GM18517 (cell line): ENCODE results near the gene ASPDH.
"Not testable (repeated sequence)": the region's sequence is repeated elsewhere in the genome, so short reads cannot be mapped to it uniquely, and the experiment has no call there.

Source experiments
- ATAC-seq: cut with Tn5 transposase; IDR thresholded peaks from one replicate; pipeline ENCODE4 v1.9.1; 2021; ENCODE audit warnings: mild to moderate bottlenecking, moderate library complexity; ENCODE audit not compliant: unreplicated experiment

The ASPDH gene

DNA sequence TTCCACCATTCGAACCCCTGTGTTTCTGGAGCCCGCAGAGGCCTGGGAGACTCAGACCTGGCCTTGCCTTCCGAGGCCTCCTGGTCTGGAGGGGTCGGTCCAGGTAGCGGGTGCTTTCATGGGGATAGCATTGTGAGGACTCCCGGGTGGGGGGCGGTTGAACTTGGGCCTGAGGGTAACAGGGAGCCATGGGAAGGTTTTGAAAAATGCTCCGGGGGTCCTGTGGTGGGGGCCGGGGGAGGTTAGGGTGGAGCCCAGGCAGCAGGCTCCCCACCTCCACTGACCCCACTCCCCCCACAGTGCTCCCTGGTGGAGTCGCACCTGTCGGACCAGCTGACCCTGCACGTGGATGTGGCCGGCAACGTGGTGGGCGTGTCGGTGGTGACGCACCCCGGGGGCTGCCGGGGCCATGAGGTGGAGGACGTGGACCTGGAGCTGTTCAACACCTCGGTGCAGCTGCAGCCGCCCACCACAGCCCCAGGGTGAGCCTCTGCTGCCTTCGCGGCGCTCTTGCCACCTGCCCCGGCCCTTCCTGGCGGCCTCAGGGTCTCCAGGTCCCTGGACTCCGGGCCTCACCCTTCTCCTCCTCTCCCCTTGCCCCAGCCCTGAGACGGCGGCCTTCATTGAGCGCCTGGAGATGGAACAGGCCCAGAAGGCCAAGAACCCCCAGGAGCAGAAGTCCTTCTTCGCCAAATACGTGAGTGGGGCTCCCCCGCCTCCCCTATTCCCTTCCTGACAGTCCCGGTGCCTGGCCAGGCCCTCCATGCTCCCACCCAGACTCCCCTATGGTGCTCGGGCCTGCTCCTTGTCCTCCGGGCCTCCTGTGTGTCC, 33.2 kb downstream of the ASPDH start:
- ATAC-seq, result no peak

DNA sequence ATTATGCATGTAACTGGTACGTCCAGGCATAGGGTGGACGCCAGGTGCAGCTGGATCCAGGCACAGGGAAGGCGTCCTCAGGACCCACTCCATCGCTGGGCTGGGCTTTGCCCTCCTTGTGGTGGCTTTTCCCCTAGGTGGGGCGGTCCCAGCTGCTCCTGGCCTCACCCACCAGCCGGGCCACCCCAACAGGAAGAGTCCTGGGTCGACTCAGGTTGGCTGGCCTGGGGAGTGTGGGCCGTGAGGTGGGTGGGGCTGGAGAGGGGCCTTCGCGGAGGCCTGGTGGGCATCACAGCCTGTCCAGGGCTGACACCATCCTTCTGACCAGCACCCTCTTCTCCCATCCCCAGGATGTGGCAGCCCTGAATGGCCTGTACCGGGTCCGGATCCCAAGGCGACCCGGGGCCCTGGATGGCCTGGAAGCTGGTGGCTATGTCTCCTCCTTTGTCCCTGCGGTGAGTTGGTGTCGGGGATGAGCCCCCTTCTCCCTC, 33.9 kb downstream of the ASPDH start:
- ATAC-seq, result no peak

DNA sequence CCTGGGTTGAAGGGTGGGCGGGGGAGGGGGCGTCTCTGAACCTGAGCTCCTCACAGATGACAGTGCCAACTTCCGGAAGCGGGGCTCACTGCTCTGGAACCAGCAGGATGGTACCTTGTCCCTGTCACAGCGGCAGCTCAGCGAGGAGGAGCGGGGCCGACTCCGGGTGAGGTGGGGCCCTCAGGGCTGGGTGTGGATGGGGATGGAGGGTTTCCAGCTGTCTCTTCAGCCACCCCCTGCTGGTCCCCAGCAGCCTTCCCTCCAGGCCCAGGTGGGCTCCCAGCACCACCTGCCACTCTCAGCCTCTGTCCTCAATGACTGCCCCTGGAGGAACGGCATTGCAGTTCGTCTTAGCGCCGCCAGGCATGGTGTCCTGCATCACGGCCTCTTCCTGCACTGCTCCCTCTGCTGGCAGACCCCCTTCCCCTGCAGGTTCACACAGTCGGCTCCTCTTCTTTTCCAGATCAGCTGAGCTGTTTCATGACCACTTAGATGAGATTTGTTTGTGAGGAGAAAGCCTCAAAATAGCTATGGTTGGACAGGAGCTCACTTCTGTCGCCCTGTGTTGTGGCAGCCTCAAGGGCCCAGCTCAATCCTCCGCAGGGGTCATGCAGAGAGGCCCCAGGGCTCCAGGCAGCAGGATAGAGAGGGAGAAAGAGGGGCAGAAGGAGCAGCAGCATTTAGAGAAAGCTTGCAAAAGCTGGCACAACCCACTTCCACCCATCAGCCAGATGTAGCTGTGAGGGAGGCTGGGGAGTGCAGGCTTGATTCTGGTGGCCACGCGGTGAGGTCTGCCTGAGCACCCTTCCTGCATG, 34.6 kb downstream of the ASPDH start:
- no peak for ATAC-seq

DNA sequence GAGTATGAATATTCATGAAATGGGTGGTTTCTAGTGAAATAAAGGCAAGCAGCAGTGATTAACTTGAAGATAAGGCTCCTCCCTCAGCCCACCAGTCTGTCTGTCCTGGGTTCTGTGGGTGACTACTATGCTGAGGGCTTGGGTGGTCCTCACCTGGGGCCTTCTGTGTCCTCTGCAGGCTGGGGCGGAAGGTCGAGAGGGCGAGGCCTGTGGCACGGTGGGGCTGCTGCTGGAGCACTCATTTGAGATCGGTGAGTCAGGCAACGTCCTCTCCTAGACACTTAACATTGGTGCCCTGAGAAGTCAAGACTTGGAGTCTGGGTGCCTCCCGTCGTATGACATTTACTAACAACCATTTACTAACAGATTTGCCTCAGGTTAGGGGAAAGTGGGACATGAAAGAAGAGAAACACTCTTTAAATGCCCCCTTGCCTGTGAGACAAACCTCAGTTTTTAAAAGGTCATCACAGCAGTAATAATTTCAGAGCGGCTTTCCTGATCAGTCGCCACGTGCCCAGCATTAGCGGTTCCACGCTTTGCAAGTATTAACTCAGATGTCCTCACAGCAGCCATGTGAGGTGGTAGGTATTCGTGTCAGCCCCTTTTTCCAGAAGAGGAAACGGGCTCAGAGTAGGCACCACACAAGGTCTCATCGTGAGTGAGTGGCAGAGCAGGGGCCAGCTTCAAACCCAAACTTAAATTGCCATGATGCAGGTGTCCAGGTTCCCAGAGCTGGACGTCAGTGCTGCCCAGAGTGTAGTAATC, 35.8 kb downstream of the ASPDH start:
- ATAC-seq, result no peak

DNA sequence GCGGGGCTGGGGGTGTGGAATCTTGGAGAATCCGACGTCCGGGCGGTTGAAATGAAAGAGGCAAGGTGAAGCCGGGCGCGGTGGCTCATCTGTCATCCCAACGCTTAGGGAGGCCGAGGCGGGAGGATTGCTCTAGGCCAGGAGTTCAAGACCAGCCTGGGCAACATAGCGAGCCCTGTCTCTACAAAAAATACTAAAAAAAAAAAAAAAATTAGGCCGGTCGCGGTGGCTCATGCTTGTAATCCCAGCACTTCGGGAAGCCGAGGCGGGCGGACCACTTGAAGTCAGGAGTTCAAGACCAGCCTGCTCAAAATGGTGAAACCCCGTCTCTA, 36.8 kb downstream of the ASPDH start:
- ATAC-seq, result no peak

DNA sequence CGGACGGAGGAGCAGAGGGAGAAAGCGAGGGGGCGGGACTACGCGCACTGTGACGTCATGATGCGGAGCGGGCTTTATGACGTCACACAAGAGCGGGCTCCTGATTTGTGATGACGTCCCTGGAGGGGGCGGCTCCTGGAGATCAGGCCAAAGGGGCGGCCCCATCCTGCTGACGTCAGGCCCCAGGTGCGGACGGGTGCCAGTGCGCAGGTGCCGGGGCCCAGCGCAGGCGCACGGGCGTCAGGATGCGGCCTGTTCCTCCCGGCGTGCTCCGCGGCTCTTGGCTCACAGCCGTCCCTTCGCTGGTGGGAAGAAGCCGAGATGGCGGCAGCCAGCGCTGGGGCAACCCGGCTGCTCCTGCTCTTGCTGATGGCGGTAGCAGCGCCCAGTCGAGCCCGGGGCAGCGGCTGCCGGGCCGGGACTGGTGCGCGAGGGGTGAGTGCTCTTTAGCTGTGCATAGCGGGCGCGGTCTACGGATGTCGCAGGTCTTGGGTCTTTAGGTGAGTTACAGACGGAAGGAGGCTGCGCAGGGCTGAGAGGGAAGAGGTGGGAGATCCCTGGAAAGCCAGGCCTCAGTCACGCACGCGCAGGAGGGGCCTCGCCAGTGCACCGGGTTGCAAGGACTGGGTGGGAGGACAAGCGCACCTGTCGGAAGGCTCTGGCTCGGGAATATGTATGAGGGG, 37.3 kb downstream of the ASPDH start, which contains the start of the genes EMC10 and GARIN5A:
Gene EMC10, plus strand, starts transcription at position 284 of the 683 bp plus-strand sequence. Its CDS starts 38 bp downstream, at position 322.
Gene GARIN5A, minus strand, starts transcription at position 625 of the 683 bp plus-strand sequence. Its CDS starts 460 bp downstream, at position 165.
- no peak for ATAC-seq

DNA sequence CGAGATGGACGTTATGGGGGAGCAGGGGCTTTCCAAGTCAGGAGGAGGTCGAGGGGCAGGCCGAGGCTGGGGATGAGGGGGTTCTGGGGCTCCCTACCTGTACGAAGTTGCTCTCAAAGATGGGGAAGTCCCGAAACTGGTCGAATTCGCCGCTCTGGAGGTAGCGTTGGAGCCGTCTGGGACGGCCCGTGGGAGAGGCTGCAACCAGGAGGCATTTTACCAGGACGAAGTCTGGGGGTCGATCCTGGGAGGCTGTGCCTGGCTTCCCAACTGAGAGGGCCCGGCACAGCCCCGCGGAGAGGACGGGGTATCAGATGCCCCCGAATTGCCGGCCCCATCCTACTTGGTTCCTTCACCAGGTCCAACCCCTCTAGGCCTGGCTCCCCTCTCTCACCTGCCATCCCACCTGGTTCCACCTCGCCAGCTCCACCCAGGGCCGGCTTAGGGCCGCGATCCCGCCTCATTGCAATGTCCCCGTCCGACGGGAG, 37.9 kb downstream of the ASPDH start:
- no peak for ATAC-seq

DNA sequence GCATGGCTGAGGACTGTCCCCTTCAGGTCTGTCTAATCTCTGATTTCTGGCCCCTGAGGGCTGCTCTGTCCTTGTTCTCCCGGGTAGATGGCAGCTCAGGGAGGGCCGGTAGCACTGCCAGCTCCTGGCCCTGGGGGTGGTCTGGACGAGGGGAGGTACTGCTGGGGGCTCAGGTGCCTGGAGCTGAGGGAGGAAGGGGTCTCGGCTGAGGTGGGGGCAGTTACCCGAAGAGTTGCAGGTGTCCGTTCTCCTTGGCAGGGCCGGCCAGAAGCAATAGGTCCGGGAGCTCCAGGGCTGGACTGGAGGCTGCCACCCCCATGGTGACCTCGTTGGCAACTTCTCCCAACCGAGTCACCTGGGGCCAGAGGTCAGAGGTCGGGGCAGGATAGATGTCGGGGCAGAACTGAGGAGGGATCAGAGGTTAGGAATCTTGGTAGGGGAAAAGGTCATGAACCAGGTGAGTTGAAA, 38.6 kb downstream of the ASPDH start:
- no peak for ATAC-seq

DNA sequence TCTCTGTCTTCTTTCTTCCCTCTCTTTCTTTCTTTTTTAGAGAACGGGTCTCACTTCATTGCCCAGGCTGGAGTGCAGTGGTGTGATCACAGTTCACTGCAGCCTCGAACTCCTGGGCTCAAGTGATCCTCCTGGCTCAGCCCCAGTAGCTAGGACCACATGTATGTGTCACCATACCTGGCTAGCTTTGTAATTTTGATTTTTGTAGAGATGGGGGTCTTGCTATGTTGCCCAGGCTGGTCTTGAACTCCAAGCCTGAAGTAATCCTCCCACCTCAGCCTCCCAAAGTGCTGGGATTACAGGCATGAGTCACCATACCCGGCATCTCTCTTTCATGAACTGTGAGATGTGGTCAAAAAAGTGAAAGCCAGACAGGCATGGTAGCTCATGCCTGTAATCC, 40.4 kb downstream of the ASPDH start:
- not testable (repeated sequence) for ATAC-seq

DNA sequence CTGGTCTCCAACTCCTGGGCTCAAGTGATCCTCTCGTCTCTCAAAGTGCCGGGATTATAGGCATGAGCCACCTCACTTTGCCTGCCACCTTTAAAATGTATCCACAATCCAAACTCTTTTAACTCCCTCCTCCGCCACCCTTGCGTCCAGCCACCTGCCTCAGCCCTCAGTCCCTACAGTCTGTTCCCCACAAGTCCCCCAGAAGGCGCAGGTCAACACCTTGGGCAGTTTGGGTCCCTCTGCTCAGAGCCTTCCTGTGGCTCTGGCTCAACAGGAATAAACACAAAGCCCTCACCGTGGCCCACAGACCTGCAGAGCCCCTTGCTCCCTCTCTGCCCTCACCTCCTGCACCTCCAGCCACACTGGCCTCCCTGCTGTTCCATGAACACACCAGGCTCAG, 44.9 kb downstream of the ASPDH start:
- no peak for ATAC-seq

DNA sequence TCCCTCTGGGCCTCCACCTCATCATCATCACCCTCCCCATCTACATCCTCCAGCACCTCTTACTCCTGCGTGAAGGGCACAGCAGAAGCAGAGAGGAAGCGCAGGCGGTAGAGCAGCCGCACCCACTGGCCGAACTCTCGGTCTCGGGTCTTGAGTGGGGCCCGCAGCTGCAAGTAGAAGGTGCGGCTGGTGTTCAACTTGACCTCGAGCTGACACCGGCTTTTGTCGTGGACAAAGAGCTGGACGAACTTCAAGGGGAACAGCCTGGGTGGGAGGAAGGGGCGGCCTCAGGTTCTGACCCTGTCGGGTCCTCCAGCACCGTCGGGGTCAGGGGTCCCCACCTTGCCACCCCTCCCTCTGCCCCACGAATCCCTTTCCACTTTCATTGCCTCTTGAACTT, 46.1 kb downstream of the ASPDH start:
- ATAC-seq, result no peak

DNA sequence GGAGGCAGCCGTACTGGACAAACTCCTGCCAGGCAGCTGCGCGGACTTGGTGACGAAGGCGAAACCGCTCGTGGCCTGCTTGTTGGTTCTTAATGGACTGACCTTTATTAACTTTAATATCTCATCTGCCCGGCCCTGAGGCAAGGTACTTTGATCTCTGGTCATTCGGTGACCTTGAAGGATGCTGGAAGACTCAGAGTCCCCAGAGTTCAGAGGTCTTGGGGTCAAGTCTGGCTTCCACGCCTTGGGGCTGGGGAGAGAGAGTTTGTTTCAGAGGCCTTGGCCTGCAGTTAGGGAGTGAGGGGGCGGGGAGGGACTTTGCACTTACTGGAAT, 47.0 kb downstream of the ASPDH start:
- ATAC-seq, result no peak

DNA sequence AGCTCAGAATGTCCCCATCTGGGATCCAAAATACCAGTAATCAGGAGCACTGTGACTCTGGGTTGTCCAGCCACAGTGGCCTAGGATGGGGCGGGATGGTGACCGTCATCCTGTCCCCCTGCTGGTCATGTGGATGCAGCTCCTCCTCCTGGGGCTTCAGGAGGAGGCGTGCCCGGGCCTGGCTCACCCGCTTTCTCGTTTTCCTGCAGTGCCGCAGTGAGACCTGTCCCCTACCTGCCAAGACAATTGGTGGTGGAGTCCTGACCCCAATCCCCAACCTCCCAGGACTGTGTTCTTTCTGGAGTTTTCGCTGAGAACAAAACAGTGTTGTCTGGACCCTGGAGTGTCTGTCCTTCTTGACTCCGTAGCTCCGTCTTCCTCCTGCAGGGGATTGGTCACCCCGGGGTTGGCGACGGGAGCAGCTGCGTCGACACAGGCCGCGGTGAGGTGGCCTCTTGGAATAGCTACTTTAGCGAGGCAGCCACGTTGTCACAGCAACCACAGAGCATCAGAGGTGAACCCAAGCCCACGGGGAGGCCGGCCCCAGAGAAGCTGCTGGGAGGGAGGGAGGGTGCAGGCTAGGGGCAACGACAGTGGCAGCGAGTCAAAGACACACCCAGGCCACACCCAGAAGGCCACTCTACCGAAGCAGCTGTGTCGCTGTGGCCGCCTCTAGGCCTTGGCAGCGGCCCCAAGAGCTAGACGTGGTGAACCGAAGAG, 47.6 kb downstream of the ASPDH start:
- ATAC-seq, result no peak

DNA sequence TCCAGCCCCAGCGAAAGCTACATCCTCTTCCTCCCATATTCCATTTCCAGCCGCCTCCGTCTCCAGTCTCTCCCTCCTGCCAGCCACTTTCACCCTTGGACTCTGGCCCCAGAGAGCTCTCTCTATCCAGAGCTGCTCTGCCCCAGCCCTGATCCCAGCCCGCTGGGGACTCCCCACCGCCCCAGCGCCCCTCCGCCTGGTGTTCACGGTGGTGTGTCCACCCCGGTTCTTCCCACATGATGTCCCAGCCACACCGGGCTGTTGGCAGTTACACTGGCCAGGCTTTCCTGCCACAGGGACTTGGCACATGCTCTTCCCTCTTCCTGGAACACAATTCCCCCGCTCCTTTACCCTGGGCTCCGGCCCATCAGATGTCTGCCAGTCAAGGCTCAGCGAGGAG, 48.7 kb downstream of the ASPDH start:
- no peak for ATAC-seq

DNA sequence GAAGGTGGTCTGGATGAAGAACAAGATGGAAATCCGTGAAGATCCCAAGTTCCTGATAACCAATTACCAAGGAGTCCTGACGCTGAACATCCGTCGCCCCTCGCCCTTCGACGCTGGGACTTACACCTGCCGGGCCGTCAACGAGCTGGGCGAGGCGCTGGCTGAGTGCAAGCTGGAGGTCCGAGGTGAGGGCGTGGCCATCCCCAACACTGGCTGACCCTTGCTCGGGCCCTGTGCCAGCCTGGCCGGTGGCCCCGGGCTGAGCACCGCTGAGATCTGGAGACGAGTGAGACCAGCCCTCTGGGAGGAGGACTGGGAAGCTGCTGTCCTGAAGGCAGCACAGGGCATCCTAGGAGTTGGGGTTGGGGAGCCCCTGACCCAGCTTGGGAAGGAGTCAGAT, 49.4 kb downstream of the ASPDH start:
- no peak for ATAC-seq

DNA sequence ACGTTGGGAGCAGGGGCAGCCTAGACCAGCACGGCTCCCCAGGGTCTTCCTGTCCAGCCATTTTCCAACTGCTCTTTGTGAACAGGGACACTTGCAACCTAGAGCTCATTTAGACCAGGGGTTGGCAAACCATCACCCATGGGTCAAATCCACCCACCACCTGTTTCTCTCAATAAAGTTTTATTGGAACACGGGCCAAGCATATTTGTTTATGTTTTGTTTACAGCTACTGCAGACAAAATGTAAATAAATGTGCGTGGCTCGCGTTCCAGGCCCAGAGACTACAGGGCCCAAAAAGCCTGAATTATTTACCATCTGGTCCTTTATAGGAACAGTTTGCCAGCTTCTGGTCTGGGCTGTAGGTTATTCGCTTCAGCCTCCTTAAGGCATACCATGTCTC, 50.7 kb downstream of the ASPDH start:
- ATAC-seq, result no peak
